Islet of Langerhans (tissue), 1 donor: Measurements from ENCODE around the gene LRMDA.
"Not testable (repeated sequence)": the region's sequence is repeated elsewhere in the genome, so short reads cannot be mapped to it uniquely, and the experiment has no call there.

ENCODE experiments used
- FAIRE-seq: peaks from one replicate; lab custom pipeline; 2011; peaks lifted over from hg19 to GRCh38; lab: Jason Lieb, UNC

Gene LRMDA

DNA sequence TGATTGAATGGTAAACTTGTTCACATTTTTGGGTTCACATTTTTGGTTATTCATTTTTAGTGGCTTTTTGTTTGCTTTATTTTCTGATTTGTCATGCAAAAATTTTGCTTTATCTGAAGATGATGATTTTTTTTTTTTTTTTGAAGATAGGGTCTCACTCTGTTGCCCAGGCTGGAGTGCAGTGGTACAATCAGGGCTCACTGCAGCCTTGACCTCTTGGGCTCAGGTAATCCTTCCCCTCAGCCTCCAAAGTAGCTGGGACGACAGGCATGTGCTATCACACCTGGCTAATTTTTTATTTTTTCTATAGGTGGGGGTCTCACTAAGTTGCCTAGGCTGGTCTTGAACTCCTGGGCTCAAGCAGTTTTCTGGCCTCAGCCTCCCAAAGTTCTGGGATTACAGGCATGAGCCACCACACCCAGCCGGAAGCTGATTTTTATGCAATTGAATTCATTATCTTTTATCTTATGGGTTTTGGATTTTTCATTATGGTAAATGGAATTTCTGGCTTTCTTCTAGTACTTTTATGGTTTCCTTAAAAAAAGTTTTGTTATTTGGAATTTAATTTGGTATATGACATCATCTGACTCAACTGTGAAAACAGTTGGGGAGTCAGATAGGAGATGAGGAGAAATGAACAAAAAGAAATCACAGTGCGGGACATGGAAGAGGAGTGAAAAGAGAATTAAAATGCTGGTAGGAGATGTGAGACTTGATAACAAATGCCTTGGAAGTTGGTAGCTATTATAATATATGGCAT, 158.7 kb downstream of the LRMDA start:
- FAIRE-seq, result no peak

DNA sequence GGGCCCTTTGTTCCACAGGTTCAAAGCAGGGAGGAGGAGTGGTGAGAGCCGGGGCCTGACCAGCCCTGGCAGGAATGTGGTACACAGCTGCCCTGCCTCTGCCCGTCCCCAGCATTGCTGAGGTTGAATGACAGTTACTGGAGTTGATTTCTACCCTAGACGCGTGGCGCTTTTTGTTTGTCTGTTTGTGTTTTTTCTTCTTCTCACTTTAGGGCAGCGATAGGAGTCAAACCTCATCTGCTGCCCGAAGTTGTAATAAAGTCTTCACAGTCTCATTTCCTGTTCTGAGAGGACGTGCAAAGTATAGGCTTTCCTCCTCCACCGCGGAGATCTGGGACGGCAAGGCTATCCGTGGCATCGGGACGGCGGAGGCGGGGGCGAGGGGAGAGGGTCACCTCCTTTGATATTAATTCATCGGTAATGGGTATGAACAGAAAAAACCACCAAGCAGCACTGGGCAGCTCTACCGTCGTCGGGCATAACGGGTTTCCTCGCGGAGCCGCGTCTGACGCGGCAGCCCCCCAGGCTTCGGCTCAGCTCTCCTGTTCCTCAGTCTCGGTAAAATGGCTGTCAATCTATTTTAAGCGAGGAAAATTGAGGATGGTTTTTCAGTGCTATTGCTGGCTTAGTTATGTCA, 160.8 kb downstream of the LRMDA start:
- FAIRE-seq, result no peak

DNA sequence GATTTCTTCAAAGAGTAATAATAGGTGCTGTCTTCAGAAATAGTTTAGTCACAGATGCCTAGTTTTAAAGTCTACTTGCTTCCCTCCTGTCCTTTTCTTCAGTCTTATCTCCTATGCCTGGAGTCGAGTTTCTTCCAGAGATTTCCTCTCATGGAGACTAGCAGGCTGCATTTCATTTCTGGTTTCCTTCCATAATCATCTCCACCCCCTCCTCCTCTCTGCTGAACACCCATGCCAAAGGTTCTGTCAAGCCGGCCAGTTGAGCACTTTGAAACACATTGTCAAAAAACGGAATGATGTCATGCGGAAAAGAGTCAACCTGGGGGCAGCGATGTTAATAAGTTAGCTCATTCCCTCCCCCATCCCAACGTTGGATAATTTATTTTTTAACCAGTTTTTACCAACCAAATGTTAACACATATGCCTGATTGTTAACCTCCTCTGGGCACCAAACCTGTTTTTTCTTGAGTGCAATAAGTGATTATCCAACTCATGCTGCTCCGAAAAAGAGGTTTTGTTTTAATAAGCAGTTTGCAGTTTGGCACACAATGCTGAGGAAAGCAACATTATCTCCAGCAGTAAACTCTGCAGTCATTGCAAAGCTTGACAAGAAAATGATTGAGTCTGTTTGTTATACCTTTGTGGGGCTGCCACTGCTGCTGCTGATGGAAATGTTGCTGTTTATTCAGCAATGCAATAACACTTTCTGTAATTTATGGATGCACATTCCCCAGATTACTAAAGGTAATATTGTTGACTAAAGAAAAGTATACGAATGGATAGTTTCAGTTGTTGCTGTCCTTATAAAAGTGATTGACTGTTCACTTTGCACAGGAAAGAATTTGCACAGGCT, 161.6 kb downstream of the LRMDA start:
- FAIRE-seq, result peak; percentile 36

DNA sequence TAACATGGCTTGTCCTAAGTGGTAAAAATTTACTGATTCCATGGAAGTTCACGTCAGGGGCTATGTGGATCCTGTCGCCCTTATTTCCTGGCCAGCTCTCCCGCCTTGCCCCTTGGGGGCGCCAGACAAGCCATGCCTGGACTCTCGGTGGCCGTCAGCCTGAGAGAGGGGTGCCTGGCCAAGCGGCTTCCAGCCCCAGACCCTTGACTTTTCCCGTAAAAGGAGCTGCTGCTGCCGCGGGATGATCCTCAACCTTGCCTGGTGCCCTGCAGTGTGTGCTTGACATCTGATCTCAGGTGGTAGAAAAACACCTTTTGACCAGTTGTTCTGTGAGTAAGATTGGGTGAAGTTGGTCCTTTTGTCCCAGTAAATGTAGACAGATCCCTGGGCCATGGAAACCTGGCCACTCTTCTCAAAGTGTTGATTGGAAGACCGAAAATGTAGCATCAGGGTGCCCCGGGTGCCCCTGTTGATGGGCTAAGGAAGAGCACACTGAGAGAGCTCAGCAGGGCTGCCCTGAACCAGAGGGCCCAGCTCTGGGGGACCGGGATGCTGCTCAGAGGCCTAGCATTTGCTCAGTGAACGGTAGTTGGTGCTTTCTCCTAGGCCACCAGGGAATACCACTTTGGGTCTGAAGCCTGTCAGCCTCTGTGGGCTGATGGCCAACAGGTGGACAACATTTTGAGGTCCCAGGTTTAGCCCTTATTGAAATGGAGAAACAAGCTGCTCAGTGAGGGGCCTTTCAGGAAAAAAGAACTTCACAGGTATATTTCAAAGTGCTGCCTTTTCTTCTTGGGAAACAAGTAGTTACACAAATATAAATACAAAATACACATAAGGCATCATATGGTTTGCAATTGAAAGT, 162.5 kb downstream of the LRMDA start:
- FAIRE-seq, result no peak

DNA sequence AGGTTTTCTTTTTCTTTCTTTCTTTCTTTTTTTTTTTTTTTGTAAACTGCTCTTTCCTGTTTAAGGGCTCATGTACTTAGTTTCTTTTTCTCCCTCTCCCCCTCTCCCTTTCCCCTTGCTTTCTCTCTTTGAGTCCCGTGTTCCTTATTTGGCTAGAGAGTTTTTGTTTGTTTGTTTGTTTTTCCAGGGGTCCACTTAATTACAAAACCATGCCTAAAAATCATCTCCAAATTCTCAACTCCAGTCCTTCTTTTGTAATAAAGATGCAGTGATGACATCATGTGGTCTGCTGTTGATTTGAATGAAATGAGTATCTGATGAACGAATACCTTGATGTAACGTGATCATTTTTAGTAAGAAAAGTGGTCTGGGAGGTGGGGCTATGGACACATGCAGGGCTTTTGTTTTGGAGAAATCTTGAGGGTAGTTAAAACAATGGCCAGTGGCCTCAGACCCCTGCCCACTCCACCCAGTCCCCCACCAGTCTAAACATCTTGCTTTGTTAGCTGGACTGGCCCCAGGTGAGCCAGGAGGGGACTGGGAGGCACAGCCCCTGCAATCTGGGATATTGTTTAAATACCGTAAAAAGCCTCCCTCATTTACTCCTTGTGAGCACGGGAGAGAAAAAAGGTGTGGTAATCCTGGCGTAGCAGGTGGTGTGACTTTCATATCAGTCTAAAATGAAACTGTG, 165.7 kb downstream of the LRMDA start:
- no peak for FAIRE-seq

DNA sequence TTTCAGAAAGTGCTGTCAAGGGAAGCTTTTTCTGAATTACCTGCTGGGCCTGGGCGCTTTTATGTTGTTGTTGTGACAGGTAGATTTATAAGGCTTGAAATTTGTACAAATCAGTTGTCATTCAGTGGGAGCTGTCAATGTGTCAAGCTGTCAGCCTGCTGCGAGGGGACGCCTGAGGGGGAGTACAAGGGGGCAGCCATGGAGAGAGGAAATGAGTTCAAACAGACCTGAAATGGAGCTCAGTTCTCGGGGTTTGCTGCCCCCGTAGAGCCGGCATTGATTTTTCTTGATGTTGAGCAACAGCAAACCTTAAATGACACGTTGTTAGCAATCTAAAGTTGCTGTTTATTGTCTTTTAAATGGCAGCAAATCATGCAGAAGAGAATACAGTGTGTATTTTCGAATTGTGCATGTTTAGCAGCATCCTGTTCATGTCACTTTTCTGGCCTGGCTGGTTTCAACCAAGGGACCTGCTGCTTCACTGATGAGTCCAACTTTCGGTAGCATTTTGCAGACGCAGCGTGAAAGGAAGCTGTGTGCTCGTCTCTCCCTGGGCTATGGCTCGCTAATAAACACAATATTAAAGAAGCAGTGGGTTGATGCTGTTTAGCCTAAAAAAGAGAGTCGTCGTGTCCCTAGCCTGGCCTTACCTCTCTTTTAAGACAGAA, 166.5 kb downstream of the LRMDA start:
- no peak for FAIRE-seq

DNA sequence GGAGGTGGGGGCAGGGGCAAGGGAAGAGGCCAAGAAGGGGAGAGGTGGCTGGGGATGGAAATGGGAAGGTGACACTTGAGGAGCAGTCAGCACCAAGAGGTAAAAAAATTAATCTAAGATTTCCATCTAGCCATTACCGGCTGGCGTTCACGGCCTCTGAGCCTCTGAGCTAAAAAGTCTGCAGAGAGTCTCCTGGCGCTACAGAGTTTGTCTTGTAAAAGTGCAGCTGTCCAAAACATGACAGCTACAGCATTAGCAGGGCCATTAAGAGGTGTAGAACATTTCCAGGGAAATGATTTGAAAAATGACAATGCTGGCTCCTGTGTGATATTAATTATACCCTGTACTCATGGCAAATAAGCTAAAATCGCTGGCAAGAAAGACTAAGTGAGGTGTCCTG, 167.6 kb downstream of the LRMDA start:
- no peak for FAIRE-seq

DNA sequence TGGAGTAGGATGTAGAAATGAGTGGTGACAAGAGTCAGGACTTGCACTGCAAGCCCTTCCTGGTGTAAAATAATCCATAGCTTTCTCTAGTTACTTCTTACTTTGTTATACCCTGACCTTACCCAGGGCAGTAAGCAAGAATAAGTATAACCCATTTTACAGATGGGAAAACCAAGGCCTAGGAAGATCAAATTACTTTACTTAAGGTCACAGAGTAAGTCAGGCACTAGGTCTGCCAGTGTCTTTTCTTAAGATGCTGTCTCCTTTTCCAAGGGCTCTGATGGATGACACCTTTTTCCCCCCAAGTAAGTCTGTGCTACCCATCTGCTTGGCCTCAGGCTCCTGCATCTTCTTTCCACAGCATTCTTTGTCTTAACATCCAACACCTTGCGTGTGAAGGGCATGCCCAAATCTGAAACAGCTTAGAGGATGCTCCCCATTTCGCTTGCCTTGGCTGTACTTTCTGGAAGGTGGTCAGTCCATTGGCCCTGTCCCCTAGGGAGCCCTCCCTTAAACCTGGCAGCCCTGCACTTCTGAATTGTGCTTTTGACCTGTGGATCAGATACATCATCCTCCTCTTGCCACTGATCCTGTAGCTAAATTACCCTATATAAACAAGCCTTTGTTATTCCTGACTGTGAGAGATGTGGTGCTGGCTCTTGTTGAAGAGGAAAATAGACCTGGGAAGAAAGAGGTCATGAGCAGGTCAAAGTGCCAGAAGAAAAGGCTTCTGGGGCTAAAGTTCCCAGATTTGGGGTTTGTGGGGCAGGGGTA, 168.6 kb downstream of the LRMDA start:
- FAIRE-seq, result no peak

DNA sequence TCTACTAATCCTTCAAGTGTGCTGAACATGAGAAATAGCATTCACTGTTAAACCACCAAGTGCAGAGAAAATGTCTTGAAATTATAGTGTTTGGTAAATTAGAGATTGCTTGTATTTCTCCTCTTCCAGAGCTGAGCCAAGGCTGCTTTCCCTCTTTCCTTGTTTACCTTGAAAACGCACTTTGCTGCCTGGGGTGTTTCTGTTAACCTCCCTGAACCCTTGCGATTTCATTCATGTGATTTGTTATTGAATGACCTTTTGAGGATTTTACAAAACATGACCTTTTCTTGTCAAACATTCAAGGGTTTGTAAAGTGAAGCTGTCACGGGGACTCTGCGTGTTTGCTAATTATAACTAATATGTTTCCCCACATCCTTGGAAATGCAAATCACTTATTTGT, 169.4 kb downstream of the LRMDA start:
- no peak for FAIRE-seq

DNA sequence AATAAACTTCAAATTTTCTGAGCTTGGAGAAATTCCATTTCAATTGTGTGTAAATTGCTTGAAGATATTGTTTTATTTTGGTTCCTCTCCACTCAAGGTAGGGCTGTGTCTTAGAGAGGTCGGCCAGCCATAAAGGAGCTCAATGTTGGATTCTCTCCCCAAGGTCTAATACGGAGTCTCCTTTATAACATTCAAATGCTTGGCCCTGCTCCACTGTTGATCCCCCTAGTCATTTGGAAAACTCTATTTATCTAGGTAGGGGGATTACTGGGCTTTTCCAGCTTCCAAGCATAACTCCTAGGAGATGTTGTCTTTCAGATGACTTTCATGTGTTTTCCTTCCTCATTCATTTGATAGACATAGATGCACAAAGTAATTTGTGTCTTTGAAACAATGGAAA, 170.9 kb downstream of the LRMDA start:
- FAIRE-seq, result no peak

DNA sequence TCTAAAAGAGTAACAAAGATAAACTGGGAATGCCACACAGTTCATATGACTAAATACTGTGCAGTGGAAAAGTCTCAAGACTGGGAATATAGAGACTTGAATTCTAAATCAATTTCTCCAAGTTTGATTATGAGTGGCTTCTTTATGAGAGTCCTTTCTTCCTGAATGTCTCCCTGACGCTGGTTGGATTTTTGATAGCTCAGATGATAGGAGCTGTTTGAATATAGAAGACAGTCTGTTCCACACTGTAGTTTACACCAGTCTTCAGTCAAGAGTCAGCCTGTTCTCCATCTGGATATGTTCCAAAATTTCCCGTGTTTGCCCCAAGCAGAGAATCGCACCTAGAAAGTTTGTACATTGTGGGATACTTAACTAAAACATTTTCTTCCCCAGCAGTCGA, 173.7 kb downstream of the LRMDA start:
- FAIRE-seq, result no peak

DNA sequence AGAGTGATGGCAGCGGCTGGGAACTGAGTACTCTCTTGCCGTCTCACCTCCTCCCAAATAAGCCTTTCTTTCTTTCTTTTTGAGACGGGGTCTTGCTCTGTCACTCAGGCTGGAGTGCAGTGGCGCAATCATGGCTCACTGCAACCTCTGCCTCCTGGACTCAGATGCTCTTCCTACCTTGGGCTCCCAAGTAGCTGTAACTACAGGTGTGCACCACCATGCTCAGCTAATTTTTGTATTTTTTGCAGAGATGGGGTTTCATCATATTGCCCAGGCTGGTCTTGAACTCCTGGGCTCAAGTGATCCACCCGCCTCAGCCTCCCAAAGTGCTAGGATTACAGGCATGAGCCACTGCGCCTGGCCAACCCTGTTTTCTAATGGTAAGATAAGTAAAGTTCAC, 174.4 kb downstream of the LRMDA start:
- FAIRE-seq, result not testable (repeated sequence)

DNA sequence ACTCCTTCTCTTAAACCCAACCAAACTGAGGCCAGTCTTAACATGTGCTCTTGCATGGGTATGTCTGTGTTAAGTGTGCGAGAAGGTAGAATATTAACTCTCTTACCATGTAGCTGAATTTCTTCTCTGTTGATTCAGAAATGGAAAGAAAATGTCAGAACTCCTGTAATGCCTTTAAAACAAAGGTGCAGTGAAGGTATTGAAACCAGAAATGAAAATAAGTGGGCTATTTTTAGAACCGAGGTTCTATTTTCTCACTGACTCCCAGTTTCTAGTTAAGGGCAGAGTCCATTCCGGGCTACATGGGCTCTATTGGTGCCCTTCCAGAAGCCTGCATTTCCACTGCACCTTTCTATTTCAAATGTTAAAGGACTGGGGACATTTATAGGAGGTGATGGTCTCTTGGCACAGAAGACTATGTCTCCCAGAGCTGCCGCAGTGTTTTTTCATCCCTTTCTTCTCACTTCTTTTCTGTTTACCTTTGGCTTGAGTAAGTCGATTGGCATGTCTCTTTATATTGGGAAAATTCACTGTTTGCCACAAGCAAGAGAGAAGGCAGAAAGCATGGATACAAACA, 174.9 kb downstream of the LRMDA start:
- peak; percentile 91 for FAIRE-seq

DNA sequence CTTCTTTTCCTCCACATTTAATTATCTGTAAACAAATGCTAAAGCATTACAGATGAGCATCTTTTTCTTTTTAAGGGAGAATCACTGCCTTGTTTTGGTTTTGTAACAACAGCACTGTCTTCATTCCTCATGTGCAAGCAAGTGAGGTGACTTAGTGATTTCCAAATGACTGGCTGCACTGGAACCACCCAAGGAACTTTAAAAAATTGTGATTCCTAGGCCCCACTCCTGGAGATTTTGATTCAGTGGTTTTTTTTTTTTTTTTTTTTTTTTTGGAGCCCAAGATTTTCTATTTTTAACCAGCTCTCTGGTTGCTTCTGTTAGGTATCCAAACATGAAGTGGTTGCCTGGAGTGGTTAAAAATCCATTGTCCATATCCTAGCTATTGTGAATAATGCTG, 176.2 kb downstream of the LRMDA start:
- FAIRE-seq, result no peak

DNA sequence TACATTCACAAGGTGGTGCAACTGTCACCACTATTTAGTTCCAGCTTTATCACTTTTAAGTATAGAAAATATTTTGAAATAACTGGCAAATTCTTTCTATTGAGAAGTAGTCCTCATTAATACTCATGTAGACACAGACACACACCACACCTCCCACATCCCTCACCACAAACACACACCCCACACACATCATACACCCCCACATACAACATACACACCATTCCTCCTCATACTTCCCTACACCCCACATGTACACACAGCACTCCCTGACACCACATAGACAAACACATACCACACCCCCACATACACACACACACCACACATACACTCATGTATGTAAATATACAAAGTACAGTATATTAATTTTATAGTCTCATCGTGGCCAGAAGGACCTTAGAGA, 178.8 kb downstream of the LRMDA start:
- no peak for FAIRE-seq

DNA sequence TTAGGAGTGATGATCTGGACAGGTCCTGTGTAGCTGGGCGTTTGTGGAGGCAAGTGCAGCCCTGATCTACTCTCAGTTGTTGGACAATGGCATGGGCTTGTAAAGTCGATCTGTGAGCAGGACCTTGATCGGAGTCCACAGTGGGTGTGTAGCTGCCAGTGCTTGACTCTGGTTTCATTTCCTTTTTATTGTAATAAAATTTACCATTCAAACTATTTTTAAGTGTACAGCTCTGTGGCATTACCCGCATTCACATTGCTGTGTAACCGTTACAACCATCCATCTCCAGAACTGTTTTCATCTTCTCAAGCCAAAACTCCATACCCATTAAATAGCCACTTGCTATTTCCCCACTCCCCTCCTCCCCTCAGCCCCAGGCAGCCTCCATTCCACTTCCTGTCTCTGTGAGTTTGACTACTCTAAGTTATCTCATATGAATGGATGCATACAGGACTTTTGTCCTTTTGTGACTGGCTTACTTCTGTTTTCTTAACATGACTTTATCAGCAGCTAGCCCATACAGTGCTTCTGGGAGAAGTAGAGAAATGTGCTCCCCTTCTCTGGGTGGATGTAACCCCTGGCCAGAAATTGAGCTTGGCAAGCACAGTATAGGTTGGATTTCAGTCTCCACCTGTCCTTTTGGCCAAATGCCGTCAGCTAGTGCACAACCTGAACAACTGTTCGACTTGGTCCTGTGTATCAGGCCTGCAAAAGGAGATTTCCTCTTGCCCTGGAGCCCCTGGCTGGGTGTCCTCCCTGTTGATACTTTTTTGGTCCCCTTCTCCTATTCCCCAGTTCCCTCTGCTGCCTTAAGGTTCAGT, 180.0 kb downstream of the LRMDA start:
- FAIRE-seq, result no peak

DNA sequence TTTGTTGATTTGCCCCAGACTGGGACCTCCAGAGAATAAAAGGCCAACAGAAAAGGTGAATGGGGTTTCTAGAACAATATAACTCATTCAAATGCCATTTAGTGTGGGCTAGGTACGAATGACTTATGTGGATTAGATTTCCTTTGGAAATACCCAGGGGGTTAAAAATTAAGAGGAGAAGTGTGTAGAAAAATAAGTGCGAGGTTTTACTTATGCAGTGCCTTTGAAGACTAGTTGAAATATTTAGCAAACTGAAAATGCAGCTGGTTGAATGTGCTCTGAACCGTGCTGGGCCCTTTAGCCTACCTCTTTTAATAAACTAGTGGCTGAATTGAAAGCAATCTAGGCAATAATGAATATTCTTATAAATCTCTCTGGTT, 180.6 kb downstream of the LRMDA start:
- no peak for FAIRE-seq

DNA sequence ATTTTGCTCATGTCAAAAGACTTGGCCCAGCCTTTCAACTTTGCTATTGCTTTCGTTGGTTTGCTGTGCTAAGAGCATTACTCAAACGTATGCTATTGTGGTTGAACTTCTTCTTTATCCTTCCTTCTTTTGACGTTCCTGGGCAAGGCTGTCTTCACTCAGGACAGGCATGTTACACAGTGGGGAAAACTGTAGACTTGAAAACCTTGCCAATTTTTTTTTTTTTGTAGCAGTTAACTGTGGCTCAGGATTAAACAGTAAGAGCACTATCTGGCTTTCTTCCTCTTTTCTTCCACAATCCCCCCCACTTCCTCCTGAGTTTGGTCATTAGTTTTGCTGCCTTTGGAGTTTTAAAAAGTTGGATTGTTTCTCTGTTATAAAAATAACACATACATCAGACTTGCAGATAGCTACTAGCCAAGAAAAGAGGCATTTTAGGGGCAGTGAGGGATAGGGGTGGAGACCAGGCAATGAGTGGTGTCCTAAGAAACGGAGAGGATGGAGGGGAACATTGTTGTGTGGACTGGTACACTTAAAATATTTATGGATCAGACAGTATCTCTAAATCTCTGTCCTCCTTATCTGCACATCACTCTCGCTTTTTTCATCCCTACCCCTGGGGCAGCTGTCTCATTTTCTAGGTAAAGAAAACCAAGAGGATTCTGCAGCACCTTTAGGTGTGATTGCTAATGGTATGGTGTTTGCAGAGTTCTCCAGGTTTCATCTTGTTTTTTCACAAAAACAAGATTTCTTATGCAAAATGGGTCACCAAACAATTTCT, 181.7 kb downstream of the LRMDA start:
- no peak for FAIRE-seq
